GM19025 (cell line): ENCODE measurements around the gene STIL.

Source experiments
- ATAC-seq: cut with Tn5 transposase; IDR thresholded peaks from one replicate; pipeline ENCODE4 v1.9.1; 2021; ENCODE audit warnings: mild to moderate bottlenecking, low read depth, moderate library complexity; ENCODE audit not compliant: unreplicated experiment

The STIL gene

DNA sequence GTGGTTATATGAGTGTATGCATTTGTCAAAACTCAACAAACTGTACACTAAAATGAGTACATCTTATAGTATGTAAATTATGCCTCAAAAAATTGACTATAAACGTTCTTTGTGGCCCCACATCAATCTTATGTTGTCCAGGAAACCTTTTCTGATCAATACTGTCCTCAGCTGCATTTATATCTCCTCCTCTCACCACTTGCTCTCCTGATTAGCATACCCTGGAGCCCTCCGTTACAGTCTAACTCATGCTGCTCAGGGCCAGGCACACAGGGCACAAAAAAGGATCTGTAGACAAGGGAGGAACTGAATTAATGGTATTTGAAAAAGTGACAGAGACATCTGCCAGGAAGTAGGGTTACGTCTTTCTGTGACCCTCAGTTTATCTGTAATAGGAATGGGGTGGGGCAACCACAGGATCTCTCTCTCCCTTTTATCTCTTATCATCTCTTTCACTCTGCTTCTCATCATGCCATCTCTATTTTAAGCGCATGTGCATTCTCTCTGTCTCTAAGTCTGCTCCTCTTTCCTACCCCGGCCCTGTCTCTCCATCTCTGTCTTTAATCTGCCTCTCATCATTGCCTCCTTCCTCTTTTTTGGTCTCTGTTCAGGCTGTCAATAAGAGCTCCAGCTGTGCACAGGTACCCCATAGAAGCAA lies 74.9 kb downstream of the STIL start:
- ATAC-seq: no peak

DNA sequence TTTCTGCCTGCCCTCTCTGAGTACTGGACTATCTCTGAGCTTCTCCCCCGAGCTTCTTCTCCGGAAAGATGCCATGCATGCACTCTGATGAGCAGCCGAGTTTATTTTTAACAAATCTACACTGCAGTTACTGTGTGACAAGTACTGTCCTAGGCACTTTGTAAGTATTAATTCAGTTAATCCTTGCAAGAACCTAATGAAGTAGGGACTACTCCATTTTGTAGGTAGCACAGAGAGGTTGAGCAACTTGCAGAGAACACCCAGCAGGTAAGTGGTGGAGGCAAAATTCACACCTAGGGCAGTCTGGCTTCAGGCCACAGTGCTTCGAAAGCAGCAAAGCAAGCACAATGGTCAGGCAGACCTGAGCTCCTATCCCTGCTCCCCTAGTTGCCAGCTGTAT lies 78.1 kb downstream of the STIL start:
- no peak for ATAC-seq

DNA sequence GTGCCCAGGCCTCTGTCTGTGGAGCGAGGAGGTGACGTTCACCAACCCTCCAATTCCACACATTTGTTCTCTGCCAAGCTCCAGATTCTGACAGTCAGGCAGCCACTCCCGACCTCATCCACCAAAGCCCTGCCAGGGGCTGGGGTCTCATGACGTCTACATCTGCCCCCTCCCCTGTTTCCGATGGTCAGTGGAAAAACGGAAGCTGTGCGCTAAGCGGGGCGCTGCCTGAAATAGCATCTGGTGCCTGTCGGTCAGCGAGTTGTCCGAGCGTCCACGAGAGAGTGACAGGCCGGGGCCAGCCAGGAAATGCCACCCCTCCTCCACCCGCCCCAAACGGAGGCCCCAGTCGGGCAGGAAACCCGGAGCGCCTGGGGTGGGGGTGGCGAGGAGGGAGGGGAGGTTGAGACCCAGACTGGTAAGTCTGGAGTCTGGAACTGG lies 78.7 kb downstream of the STIL start:
- no peak for ATAC-seq

DNA sequence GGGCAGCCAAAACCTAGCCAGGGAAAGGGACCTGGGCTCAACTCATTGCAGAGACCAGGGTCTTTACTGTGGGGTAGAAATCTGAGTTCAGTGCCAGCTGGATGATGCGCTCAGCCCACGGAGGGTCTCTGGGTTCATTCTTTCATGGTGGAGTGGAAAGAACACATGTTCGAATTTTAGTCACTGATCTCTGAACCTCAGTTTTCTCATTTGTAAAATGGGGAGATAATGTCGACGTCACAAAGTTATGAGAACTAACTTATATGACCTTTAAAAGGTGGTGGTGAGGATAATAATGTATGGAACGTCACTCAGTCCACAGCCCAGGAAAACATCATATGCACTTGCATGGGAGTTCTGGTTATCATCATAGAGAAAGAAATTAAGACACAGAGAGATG lies 80.8 kb downstream of the STIL start:
- ATAC-seq: no peak

DNA sequence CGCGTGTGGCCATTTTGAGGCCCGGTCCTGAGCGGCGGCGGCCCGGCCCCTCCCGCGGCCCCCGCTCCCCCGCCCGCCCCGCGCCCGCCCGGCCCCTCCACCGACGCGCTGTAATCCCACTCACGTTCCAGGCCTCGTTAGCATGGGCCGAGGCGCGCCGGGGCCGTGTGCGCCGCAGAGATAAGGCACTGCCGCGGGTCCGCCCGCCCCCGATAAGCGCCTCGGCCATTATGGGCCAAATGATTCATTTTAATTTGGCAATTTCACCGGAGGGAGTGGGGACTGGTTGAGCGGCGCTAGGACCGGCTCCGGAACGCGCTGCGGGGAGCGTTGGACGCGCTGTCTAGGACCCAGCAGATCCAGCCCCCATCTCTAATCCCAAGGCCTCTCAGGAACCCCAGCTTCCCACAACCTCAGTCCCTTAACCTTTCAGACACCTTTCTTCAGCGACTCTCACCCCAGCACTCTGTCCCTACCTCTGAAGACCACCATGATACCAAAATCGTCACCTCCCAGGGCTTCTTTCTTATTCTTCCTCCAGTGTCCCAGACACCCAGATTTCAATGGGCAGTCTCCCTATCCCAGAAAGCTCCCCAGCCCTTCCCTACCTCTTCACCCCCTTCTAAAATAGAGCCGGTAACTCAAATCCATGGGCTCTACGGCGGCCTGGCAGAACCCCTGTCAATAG lies 81.6 kb downstream of the STIL start, which contains the start of gene TAL1:
Gene TAL1 (minus strand): TSS at position 39 of the 688 bp plus-strand sequence. CDS start 6,337 bp downstream, outside the sequence.
- ATAC-seq: no peak

DNA sequence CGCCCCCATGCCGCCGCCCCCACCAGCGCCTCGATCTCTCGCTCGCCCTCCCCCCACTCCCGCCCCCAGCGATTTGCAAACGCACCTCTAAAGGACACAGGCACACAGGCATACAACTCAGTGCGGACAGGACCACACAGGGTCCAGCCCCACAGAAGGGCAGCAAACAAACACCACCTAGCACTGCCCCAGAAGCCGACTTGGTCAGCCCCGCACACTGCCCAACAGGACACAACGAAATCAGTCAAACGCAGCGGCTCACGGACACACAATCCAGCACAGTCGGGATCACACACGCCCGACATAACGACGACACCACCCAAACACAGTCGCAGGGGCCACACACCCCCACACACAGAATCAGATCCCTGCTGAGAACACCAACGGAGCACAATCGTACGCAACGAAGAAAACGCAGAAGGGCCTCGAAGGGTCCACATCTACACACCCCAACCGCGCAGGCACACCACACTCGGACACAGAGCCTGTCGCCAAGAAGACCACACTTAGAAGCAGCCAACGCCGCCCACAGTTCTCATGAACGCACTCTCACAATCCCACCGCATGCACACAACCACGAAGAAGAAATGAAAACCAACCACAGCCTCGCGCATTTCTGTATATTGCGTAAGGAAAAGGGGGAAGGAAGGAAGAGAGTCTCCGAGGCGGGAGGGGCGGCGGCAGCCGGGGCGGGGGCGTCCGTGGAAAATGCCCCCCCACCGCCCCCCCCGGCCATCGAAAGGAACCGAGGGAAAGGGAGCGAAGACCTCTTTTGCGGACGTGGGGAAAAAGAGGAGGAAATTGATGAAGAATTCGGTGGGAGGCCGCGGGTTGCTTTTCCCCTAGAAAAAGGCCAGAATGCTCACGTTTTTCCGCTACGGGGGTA lies 82.4 kb downstream of the STIL start:
- ATAC-seq: no peak

DNA sequence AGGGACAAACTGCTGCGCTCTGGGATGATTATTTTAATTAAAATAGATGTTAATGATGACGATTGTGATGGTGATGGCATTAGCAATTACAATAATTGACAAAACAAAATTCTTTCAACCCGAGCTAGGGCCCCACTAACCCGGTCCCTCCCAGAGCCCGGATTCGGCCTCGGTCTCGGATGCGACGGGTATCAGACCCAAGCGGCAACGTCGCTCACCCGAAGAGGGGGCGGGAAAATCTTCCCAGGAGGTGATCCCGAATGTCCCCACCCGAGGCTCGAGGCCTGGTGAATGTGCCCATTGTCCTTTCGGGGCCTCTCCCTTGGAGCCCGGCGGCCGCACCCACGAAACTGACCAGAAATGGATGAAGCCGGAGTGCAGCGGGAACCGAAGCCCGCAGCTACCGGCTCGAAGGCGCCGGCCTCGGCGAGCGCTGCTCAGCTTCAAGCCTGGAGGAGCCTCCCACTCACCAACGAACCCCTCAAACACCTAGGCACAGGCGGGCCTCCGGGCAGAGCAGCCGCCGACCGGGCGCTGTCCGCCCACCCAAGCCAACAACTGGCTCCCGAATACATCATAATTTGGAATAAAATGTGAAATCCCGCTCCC lies 83.2 kb downstream of the STIL start:
- no peak for ATAC-seq

DNA sequence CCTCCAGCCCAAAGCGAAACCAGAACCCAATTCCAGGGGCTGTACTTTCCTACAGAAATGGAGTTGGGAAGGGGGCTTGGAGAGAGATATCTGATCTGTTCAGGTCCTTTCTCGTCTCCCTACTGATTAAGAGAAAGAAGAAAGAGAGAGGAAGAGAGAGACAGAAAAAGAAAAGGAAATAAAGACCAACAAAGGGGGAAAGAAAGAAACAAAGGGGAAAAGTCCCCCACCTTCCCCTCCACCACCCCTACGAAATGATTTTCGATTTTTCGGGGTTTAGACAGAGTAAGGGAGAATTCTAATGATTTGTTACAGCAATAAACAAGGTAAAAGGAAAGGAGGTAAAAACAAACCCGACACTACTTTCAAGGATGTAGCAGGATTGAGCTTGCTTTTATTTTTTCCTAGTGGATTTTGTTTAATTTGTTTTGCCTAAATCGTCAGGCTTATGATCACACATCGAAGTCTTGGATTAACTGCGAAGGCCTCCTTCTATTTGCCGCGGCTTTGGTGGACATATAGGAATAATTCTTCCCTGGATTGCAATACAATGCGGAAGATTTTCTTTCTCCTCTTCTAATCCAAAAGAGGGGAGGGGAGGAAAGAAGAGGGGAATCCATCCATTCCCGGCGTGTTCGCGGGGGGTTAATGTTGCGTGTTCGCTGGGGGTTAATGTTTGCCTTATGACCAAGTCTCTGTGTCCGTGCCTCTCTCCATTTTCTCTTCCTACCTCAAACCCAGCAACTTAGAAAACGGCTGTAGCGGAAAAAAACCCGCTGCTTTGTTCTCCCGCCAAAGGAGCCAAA lies 83.9 kb downstream of the STIL start:
- no peak for ATAC-seq

DNA sequence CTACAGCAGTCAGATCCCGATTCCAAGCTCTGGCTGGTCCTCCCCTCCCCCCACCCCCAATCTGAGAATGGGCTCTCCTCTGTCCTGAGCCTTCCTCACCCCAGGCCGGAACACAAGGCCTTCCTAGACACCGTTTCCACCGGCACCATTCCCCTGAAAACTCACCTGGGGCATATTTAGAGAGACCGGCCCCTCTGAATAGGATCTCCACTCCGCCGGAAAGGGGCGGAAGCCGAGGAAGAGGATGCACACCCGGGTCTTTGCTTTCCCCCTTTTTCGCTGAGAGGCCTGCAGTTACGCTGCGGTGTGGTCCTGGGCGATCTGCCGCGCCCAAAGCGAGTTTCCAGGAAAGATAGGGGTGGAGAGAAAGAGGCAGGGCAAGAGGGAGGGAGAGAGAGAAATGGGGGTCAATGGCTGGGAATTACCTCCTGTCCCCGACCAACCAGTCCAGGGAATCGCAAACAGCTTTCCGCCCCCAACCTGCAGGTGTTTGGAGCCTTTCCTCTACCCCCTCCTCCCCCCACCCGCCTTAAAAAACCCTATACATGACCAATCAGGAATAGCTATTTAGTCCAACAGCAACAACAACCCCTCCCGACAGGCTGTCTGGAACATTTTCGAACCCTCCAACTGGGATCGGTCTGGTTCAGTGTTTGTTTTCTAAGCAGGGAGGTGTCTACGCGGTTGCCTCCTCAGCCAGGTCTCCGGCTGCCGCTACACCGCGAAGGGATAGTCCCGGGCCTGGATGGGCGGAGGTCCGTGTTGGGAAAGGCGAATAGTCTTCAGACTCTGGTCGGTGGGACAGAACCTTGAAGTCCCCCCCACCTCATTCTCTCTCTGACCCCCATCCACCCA lies 84.7 kb downstream of the STIL start:
- ATAC-seq: no peak

DNA sequence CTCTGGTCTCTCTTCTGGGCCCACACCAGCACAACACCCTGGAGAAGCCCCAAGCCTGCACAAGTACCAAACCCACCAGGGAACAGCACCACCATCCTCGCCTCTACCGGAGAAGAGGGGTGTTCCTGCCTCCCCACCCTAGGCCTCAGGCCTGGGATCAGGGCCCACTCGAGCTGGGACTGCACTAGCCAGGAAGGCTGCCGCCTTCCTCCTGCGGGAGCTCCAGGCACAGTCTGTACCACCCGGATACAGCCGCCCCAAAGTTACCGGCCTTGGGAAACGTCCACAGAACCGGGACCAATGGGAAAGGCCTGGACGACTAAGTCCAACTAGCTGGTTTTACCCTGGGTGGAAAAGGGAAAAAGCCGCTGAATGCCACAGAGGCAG lies 85.3 kb downstream of the STIL start:
- ATAC-seq: no peak

DNA sequence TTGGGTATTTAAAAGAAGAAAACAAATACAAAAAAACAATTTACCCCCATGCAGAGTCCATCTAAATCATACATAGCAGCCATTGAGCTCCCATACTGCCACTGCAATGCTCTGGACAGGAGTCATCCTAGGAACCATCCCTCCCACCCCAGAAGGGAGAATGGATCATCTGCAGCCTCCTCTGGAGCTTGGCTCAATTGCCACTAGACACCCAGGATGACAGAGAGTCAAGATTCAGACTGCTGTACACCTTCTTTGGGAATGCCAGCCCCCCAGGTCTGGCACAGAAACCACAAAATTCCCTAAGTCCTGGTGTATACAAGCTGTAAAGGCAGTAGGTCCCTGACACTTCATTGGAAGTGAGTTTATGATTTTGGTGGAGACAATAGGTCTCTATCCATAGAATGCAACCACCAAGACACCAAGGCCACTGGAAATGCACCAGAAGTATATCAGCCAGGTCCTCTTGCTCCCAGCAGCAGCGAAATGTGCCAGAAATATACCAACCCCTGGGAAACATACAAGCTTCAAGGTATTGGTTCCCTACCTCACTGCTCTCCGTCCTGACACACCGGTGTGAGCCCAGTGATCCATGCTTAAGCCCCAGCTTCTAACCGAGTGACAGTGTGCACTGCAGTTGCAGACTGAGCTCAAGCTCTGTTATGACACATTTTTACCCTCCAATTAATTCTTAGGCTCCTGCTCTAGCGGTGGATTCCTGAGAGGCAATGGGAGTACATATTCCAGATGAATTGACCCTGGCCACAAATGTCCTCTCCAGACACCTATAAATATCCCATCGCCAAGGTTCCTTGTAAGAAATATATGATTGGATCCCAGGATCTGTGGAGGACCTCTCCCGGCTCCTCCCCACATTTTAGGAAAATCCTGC lies 86.4 kb downstream of the STIL start:
- no peak for ATAC-seq

DNA sequence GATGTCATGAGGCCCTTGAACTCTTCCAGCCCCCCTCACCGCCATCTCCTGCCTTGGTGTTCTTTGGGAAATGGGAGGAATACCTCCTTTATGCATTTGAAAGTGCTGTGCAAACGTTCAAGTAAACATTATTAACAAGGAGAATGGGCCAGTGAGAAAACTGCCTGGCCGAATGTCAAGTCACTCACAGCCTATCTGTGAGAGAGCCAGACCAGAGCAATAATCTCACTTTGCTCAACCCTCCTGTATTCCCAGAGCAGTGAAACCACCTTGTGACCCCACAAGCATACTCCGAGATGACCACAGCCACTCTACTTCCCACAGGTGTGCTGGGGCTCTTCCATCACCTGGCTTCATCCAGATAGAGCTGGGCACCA lies 87.1 kb downstream of the STIL start:
- ATAC-seq: no peak

DNA sequence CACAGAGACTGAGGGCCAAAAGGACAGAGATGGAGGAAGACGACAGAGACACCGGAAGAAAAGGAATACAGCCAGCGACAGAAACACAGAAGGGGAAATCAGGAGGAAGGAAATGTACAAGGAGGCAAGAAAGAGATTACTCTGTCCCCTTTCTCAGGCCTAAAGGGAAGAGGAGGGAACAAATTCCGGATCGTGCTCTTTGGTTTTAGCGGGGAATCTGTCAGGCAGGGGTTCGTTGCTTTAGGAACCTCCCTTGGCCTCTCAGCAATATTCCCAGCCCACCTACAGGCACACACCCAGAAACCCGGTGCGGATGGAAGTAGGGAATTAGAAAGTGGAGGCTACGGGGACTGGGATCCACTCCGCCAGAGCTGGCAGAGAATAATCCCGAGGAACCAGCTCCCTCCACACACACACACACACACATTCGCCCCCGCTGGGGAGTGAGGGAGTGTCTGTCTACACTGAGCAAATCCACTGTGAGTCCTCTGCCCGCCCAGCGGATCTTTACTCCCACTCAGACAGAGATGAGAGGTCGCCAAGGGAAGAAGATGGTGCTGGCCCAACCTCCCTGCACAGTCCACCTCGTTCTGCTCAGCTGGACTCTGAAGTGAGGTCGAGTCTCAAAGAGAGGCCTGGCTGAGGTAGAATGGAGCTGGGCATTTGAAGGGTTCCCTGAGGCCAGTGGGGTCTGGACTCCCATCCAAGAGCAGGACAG lies 87.7 kb downstream of the STIL start:
- no peak for ATAC-seq

DNA sequence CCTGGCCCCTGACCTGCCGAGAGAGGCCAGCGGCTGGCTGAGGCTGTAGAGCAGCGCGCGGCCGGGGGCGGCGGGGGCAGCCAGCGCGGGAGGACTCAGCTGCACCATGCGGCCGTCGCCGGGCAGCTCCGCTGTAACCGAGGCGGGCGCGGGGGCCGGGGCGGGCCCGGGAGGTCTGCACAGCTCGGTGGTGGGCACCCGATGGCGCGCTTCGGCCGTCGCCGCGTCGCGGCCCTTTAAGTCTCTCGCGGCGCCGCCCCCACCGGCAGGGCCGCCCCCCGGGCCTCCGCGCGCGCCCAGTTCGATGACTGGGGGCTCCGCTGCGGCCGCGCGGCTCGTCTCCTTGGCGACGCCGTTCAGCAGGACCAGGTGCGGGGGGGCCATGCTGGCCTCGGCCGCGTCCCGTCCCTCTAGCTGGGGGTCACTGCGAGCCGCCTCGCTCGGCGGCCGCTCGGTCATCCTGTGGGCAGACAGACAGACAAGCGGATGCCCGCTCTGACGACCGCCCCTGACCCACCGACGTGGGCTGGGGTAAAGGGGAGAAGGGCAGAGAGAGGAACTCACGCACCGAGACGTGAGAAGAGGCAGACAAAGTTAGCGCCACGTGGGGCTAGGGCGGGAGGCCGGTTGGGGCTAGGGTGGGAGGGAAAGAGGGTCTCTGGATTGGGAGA lies 88.4 kb downstream of the STIL start:
- ATAC-seq: no peak

DNA sequence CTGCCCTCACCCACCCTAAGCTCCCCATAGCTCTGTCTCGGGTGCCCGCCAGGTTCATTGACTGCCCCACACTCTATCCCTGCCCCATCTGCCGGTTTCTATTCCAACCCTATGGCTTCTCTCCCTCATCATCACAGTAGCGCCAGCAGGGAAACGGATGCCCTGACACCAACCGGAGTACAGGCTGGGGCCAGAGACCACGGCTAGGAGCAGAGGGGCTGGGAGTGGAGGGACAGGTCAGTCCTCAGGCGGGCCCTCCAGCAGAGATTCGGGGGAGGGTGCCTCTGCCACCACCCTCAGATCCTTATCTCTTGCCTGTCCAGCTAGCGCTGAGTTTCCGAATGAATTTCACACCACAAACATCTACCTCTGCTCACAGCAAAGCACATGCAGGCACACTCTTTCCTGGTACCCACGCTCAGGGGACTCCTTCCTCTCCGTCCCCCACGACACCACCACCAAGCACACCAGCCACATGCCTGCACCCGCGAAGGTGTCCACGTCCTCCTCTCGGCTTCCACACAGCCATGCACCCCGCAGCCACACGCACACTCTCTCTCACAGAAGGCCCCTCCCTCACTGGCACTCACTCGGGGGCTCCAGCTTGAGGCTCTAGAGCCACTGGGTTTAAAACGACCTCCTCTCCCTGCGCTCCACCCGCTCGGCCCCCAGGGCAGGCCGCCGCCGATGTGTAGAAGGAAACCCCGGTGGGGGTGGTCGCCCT lies 89.1 kb downstream of the STIL start:
- no peak for ATAC-seq

DNA sequence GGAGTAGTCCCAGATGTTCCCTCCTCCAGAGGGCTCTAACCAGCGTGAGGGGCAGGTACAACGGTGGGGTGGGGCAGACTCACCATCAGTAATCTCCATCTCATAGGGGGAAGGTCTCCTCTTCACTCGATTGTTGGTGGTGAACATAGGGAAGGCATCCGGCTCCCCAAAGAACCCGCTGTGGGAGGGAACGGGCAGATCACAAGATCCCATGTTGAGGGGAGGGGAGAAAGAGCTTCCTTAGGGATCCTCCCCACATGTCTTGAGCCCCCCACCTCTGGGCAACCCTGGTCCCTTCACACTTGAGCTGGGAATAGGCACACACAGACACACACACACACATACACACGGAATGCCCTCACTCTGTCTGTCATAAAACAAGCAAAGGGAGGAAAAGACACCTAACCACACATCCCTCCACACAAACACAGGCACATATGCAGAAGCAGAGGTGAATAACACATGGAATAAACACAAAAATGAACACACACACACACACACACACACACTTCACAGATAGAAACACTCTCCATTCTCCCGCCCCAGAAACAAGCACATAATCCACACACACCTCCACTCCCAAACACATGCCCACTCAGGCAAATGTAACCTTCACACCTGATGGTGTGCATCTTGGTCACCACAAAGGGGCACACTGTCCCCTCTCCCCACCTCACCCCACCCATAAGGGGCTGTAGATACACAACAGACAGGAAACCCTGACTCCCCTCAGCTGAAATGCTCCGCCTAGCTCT lies 89.8 kb downstream of the STIL start:
- ATAC-seq: no peak
